Liver (tissue), 9 donors: Measurements from ENCODE around the gene KANSL1L. TPM values are rescaled to one million over a fixed set of nuclear protein-coding genes. Genes with fewer than 3 reads are reported as not detected.

ENCODE experiments used
- DNase-seq: peaks from one replicate; pipeline ENCODE4 v3.0.0-alpha.2; 2017; ENCODE audit warnings: low spot score
- H3K27ac ChIP-seq, 2 donors: one replicate each; pipeline ENCODE4 v1.7.0; 2013; ENCODE audit warnings: inconsistent platforms in 2 of 2, low read length in 2 of 2, control low read depth in 1 of 2, low read depth in 1 of 2, mild to moderate bottlenecking in 1 of 2
- H3K27me3 ChIP-seq, 4 donors: one replicate each; pipeline versions ENCODE4 v1.6.1 to v1.7.0; 2013; ENCODE audit warnings: low read length in 3 of 4, inconsistent platforms in 1 of 4, mild to moderate bottlenecking in 1 of 4, moderate library complexity in 1 of 4; ENCODE audit not compliant: control insufficient read depth in 4 of 4, insufficient read depth in 4 of 4
- H3K36me3 ChIP-seq, 4 donors: one replicate each; pipeline versions ENCODE4 v1.6.1 to v1.7.0; 2013; ENCODE audit warnings: low read length in 3 of 4, mild to moderate bottlenecking in 3 of 4, low read depth in 1 of 4, moderate library complexity in 1 of 4; ENCODE audit not compliant: control insufficient read depth in 4 of 4, insufficient read depth in 3 of 4
- H3K4me1 ChIP-seq, 4 donors: one replicate each; pipeline versions ENCODE4 v1.6.1 to v1.7.0; 2013; ENCODE audit warnings: low read length in 3 of 4, mild to moderate bottlenecking in 3 of 4, moderate library complexity in 1 of 4; ENCODE audit not compliant: control insufficient read depth in 4 of 4, insufficient read depth in 4 of 4
- H3K4me3 ChIP-seq, 3 donors: one replicate each; pipeline versions ENCODE4 v1.6.1 to v1.7.0; 2013; ENCODE audit warnings: low read length in 3 of 3, control low read depth in 1 of 3, low read depth in 1 of 3, mild to moderate bottlenecking in 1 of 3
- H3K9ac ChIP-seq, 2 donors: one replicate each; pipeline ENCODE4 v1.7.0; 2013; ENCODE audit warnings: low read length in 2 of 2, mild to moderate bottlenecking in 2 of 2, moderate library complexity in 2 of 2, control low read depth in 1 of 2, low read depth in 1 of 2
- H3K9me3 ChIP-seq, 4 donors: one replicate each; pipeline versions ENCODE4 v1.6.1 to v1.7.0; 2013; ENCODE audit warnings: low read length in 3 of 4; ENCODE audit not compliant: control insufficient read depth in 4 of 4
- FOXA1 ChIP-seq: IDR thresholded peaks from 2 replicates; pipeline ENCODE4 v1.6.1; 2016; ENCODE audit warnings: antibody characterized with exemption
- GABPA ChIP-seq, 2 donors: IDR thresholded peaks in 1 of 2; conservative IDR thresholded peaks in 1 of 2; 2 replicates each; pipeline ENCODE4 v1.6.1; 2016; ENCODE audit warnings: antibody characterized with exemption in 2 of 2, mild to moderate bottlenecking in 1 of 2, moderate library complexity in 1 of 2
- HNF4A ChIP-seq, 2 donors: conservative IDR thresholded peaks; 2 replicates each; pipeline ENCODE4 v1.6.1; 2016; ENCODE audit warnings: antibody characterized with exemption in 2 of 2, mild to moderate bottlenecking in 2 of 2
- JUND ChIP-seq, 2 donors: IDR thresholded peaks; 2 replicates each; pipeline ENCODE4 v1.6.1; 2016; ENCODE audit warnings: antibody characterized with exemption in 2 of 2
- NR2F2 ChIP-seq: IDR thresholded peaks from 2 replicates; pipeline ENCODE4 v1.6.1; 2016; ENCODE audit warnings: antibody characterized with exemption
- SP1 ChIP-seq: IDR thresholded peaks from 2 replicates; pipeline ENCODE4 v1.6.1; 2018; ENCODE audit warnings: antibody characterized with exemption, mild to moderate bottlenecking
- TAF1 ChIP-seq: conservative IDR thresholded peaks from 2 replicates; pipeline ENCODE4 v1.6.1; 2016; ENCODE audit warnings: antibody characterized with exemption, mild to moderate bottlenecking
- WGBS: extraction: QIAGEN DNeasy Blood & Tissue Kit; methylation state at CpG from one replicate; pipeline ENCODE4 v1.1.7; 2013; 5-methylcytosine and 5-hydroxymethylcytosine counted together
- polyA plus RNA-seq, 2 donors: library from polyadenylated mRNA; stranded (reverse) in 1 of 2; unstranded in 1 of 2; fragments of 200-250 nt in 1 of 2; fragments of >200 nt in 1 of 2; fragmentation: Nextera tagmentation in 1 of 2; extraction: Ambion mirVana in 1 of 2; gene quantifications; one replicate each; pipeline versions ENCODE4 v1.2.1 to v1.2.3, GENCODE V29; 2013 to 2015
- total RNA-seq, 2 donors: library from RNA; depleted of rRNA; stranded (reverse); fragments of >200 nt; gene quantifications; one replicate each; pipeline ENCODE4 v1.2.3, GENCODE V29; 2014
- TF ChIP-seq, protein P1 (sequence below): IDR thresholded peaks from 2 replicates; pipeline ENCODE4 v1.6.1; 2016; ENCODE audit warnings: antibody characterized with exemption
- TF ChIP-seq, protein P2 (sequence below): IDR thresholded peaks from 2 replicates; pipeline ENCODE4 v1.6.1; 2016; ENCODE audit warnings: antibody characterized with exemption, mild to moderate bottlenecking
- TF ChIP-seq, protein P3 (sequence below): IDR thresholded peaks from 2 replicates; pipeline ENCODE4 v1.6.1; 2016; ENCODE audit warnings: antibody characterized with exemption
- donor health status: healthy.
- donor health status: healthy.
- donor health status: healthy.
- donor health status: healthy.
- donor health status: healthy.

KANSL1L gene
- total and polyA plus RNA-seq, 4 donors: 2.1 to 31.6 (median 11.4) TPM

DNA sequence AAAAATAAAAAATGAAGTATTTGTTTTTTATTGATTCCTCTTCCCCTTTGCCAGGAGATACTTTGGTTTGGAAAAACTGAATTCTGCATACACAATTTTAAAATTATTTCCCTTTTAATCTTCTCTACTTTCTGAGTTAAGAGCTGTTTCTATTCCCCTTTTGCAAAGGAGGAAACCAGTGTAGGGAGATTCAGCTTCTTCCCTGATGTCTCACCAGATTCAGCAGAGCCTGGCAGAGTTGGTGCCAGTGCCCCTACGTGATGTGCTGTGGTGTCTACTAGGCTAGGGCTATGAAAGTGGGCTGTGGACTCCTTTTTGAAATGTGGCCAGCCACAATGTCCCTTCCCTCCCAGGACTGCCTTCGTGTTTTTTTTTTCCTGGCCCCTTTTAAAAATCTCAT lies 166.3 kb downstream of the KANSL1L start:
- DNase-seq: no peak
- 81% methylated on average over 2 of the region's 2 CpGs for WGBS
- Histone ChIP-seq H3K9me3 (no peaks in the 10 kb centered on the region), H3K9ac (no peak overlapping the region), H3K36me3 (peaks cover 0 to 4% (median 0%) of the 10 kb centered on the region in 4 donors), H3K27ac (no peak overlapping the region), H3K27me3 (no peaks in the 10 kb centered on the region), H3K4me1 (peaks cover 2 to 29% (median 19%) of the 10 kb centered on the region in 4 donors), H3K4me3 (no peak overlapping the region)
- TF ChIP-seq FOXA1: no peak
- TF ChIP-seq, protein P1, sequence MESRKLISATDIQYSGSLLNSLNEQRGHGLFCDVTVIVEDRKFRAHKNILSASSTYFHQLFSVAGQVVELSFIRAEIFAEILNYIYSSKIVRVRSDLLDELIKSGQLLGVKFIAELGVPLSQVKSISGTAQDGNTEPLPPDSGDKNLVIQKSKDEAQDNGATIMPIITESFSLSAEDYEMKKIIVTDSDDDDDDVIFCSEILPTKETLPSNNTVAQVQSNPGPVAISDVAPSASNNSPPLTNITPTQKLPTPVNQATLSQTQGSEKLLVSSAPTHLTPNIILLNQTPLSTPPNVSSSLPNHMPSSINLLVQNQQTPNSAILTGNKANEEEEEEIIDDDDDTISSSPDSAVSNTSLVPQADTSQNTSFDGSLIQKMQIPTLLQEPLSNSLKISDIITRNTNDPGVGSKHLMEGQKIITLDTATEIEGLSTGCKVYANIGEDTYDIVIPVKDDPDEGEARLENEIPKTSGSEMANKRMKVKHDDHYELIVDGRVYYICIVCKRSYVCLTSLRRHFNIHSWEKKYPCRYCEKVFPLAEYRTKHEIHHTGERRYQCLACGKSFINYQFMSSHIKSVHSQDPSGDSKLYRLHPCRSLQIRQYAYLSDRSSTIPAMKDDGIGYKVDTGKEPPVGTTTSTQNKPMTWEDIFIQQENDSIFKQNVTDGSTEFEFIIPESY: no peak
- TF ChIP-seq HNF4A (conservative IDR thresholded peaks at IDR 0.05): no peak
- TF ChIP-seq, protein P2, sequence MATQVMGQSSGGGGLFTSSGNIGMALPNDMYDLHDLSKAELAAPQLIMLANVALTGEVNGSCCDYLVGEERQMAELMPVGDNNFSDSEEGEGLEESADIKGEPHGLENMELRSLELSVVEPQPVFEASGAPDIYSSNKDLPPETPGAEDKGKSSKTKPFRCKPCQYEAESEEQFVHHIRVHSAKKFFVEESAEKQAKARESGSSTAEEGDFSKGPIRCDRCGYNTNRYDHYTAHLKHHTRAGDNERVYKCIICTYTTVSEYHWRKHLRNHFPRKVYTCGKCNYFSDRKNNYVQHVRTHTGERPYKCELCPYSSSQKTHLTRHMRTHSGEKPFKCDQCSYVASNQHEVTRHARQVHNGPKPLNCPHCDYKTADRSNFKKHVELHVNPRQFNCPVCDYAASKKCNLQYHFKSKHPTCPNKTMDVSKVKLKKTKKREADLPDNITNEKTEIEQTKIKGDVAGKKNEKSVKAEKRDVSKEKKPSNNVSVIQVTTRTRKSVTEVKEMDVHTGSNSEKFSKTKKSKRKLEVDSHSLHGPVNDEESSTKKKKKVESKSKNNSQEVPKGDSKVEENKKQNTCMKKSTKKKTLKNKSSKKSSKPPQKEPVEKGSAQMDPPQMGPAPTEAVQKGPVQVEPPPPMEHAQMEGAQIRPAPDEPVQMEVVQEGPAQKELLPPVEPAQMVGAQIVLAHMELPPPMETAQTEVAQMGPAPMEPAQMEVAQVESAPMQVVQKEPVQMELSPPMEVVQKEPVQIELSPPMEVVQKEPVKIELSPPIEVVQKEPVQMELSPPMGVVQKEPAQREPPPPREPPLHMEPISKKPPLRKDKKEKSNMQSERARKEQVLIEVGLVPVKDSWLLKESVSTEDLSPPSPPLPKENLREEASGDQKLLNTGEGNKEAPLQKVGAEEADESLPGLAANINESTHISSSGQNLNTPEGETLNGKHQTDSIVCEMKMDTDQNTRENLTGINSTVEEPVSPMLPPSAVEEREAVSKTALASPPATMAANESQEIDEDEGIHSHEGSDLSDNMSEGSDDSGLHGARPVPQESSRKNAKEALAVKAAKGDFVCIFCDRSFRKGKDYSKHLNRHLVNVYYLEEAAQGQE: no peak
- no peak for TF ChIP-seq TAF1
- no peak for TF ChIP-seq NR2F2
- TF ChIP-seq JUND (IDR thresholded peaks at IDR 0.05): no peak
- TF ChIP-seq, protein P3, sequence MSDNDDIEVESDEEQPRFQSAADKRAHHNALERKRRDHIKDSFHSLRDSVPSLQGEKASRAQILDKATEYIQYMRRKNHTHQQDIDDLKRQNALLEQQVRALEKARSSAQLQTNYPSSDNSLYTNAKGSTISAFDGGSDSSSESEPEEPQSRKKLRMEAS: no peak
- no peak for TF ChIP-seq GABPA (IDR thresholded peaks at IDR 0.05 in 1 of 2, conservative IDR thresholded peaks at IDR 0.05 in 1 of 2)
- no peak for TF ChIP-seq SP1

DNA sequence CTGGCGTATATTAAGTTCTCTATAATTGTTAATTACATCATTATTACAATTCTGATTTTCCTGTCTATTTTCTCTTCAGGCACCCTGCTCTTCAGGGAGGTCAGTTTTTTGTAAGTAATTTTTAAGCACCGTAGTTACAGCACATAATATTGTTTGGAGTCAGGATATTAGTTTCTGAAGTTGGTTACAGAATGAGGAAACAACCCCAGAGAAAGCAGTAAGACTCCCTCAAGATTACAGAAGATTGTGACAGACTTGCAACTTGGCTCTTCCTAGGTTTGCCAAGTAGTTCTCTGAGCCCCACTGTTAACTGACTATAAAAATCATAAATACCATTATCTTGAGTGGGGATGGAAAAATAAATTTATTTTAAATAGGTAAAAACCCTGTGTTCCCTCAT lies 167.8 kb downstream of the KANSL1L start:
- no peaks in the 10 kb centered on the region for H3K9me3 ChIP-seq
- no peak for DNase-seq
- H3K27ac ChIP-seq: no peak overlapping the region
- H3K9ac ChIP-seq: peak overlapping the region; percentile 4 to 56
- no peaks in the 10 kb centered on the region for H3K36me3 ChIP-seq
- H3K4me1 ChIP-seq: peaks cover 2 to 29% (median 19%) of the 10 kb centered on the region in 4 donors
- TF ChIP-seq HNF4A (conservative IDR thresholded peaks at IDR 0.05): no peak
- no peak for TF ChIP-seq SP1
- no peaks in the 10 kb centered on the region for H3K27me3 ChIP-seq
- WGBS: 39% methylated on average over 2 of the region's 2 CpGs
- peak overlapping the region; percentile 73 to 90 (median 87) for H3K4me3 ChIP-seq
